Measurements from ENCODE around the gene ARGFX.
A peak's percentile ranks its signal among the peaks of the same experiment; 100 is the strongest.
"Not testable (repeated sequence)": the region's sequence is repeated elsewhere in the genome, so short reads cannot be mapped to it uniquely, and the experiment has no call there.

ARGFX gene

GRCh38 chr3:121562148-121562547, 5.6 kb upstream of the ARGFX start:
- in situ Hi-C loops (cut with HindIII; ENCODE audit: low pct_ligation_motif_present, low sequenced_read_pairs): no loop called here
- Histone ChIP-seq H3K27ac (no peak overlapping the region), H3K36me3 (replicated peaks) (no peaks in the 10 kb centered on the region), H3K4me3 (ENCODE audit: low read depth, low read length) (no peak overlapping the region), H3K27me3 (replicated peaks) (no peaks in the 10 kb centered on the region)
- DNase-seq: no peak
- TF ChIP-seq CTCF (IDR thresholded peaks at IDR 0.05; ENCODE audit: low read depth, low read length, missing control alignments): no peak

- in situ Hi-C loops (cut with HindIII; ENCODE audit: low pct_ligation_motif_present, low sequenced_read_pairs): no loop called here
- Histone ChIP-seq H3K4me3 (ENCODE audit: low read depth, low read length) (no peak overlapping the region), H3K27ac (no peak overlapping the region), H3K36me3 (replicated peaks) (no peaks in the 10 kb centered on the region), H3K27me3 (replicated peaks) (no peaks in the 10 kb centered on the region)
- DNase-seq: no peak
- no peak for TF ChIP-seq CTCF (IDR thresholded peaks at IDR 0.05; ENCODE audit: low read depth, low read length, missing control alignments)
These were observed 976 bp upstream of the ARGFX start for GRCh38 chr3:121566773-121567172.

- Histone ChIP-seq H3K27me3 (replicated peaks) (no peaks in the 10 kb centered on the region), H3K4me3 (ENCODE audit: low read depth, low read length) (no peak overlapping the region), H3K27ac (no peak overlapping the region), H3K36me3 (replicated peaks) (no peaks in the 10 kb centered on the region)
- peak; percentile 77 for DNase-seq
- no peak for TF ChIP-seq CTCF (IDR thresholded peaks at IDR 0.05; ENCODE audit: low read depth, low read length, missing control alignments)
- in situ Hi-C loops (cut with HindIII; ENCODE audit: low pct_ligation_motif_present, low sequenced_read_pairs): no loop called here
These were observed 6.7 kb downstream of the ARGFX start for GRCh38 chr3:121574449-121574848.

- no peaks in the 10 kb centered on the region for H3K36me3 ChIP-seq (replicated peaks)
- TF ChIP-seq CTCF (IDR thresholded peaks at IDR 0.05; ENCODE audit: low read depth, low read length, missing control alignments): no peak
- no peak overlapping the region for H3K4me3 ChIP-seq (ENCODE audit: low read depth, low read length)
- no peak overlapping the region for H3K27ac ChIP-seq
- DNase-seq: no peak
- in situ Hi-C loops (cut with HindIII; ENCODE audit: low pct_ligation_motif_present, low sequenced_read_pairs): no loop called here
- H3K27me3 ChIP-seq (replicated peaks): no peaks in the 10 kb centered on the region
These were observed 13.9 kb downstream of the ARGFX start for GRCh38 chr3:121581691-121582090.

- TF ChIP-seq CTCF (IDR thresholded peaks at IDR 0.05; ENCODE audit: low read depth, low read length, missing control alignments): no peak
- H3K36me3 ChIP-seq (replicated peaks): no peaks in the 10 kb centered on the region
- no peaks in the 10 kb centered on the region for H3K27me3 ChIP-seq (replicated peaks)
- in situ Hi-C loops (cut with HindIII; ENCODE audit: low pct_ligation_motif_present, low sequenced_read_pairs): no loop called here
- no peak for DNase-seq
- no peak overlapping the region for H3K27ac ChIP-seq
- H3K4me3 ChIP-seq (ENCODE audit: low read depth, low read length): no peak overlapping the region
These were observed 16.7 kb downstream of the ARGFX start for GRCh38 chr3:121584418-121584817.

- H3K4me3 ChIP-seq (ENCODE audit: low read depth, low read length): no peak within 1 kb of the TSS
These were observed 25.3 kb downstream of the ARGFX start, which contains the start of gene FBXO40 for GRCh38 chr3:121592856-121593702. FBXO40 (plus strand) TSS chr3:121593379; CDS start chr3:121620576, 27,197 bp downstream.

GRCh38 chr3:121593806-121594205, 26.1 kb downstream of the ARGFX start:
- H3K27me3 ChIP-seq (replicated peaks); DNase-seq; H3K27ac ChIP-seq; H3K4me3 ChIP-seq (ENCODE audit: low read depth, low read length); in situ Hi-C loops (cut with HindIII; ENCODE audit: low pct_ligation_motif_present, low sequenced_read_pairs); H3K36me3 ChIP-seq (replicated peaks): not testable (repeated sequence)

More at GRCh38 chr3:121592856-121593702, 25.3 kb downstream of the ARGFX start, which contains the start of gene FBXO40:
- in situ Hi-C loops (cut with HindIII; ENCODE audit: low pct_ligation_motif_present, low sequenced_read_pairs): no loop called here
- DNase-seq: no peak
- Histone ChIP-seq H3K36me3 (replicated peaks) (no peaks in the 10 kb centered on the region), H3K27me3 (replicated peaks) (no peaks in the 10 kb centered on the region), H3K27ac (no peak within 1 kb of the TSS)
- no peak for TF ChIP-seq CTCF (IDR thresholded peaks at IDR 0.05; ENCODE audit: low read depth, low read length, missing control alignments)
